ENCODE measurements around the gene AMN. TPM values are rescaled to one million over a fixed set of nuclear protein-coding genes. Genes with fewer than 3 reads are reported as not detected.
"Not testable (repeated sequence)": the region's sequence is repeated elsewhere in the genome, so short reads cannot be mapped to it uniquely, and the experiment has no call there.

AMN gene
- total and polyA plus RNA-seq, 2 experiments from 2014 or later: not detected

DNA sequence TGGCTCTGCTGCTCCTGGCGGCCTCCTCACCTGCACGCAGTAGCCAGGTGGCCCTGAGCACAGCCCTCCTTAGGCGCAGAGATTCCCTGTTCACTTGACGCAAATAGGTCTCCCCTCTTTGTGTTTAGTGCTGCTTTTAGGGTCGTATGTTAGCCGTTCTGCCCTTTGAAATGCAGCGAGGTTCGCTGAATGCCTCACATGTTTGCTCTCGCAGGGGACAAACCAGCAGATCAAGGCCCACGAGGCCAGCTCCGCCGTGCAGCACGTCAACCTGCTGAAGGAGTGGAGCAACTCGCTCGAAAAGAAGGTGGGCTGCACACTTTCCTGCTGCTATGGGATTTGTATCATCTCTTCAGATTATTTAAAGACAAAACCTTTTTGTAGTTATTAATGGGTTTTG, 31.4 kb upstream of the AMN start:
- Histone ChIP-seq H3K27ac (no peak overlapping the region), H3K4me3 (no peak overlapping the region), H4K20me1 (ENCODE audit: insufficient read depth) (no peaks in the 10 kb centered on the region), H3K4me2 (ENCODE audit: unreplicated experiment) (no peak overlapping the region), H3K9me2 (ENCODE audit: insufficient read depth) (no peaks in the 10 kb centered on the region), H3K79me2 (ENCODE audit: insufficient read depth) (no peaks in the 10 kb centered on the region), H3K9ac (no peak overlapping the region), H3F3A (ENCODE audit: insufficient read depth) (peaks cover 42% of the 10 kb centered on the region), H2AFZ (no peak overlapping the region), H3K4me1 (ENCODE audit: insufficient read depth) (peaks cover 10% of the 10 kb centered on the region), H3K9me3 (ENCODE audit: low read depth) (no peaks in the 10 kb centered on the region), H3K27me3 (replicated peaks; ENCODE audit: insufficient read depth) (no peaks in the 10 kb centered on the region), H3K36me3 (ENCODE audit: low read depth) (peaks cover 10% of the 10 kb centered on the region; the same call in 1 of the 2 replicates)
- TF ChIP-seq EZH2 (IDR thresholded peaks at IDR 0.05; ENCODE audit: insufficient read depth, poor library complexity, severe bottlenecking) (no peak), EZH2phosphoT487 (IDR thresholded peaks at IDR 0.05; ENCODE audit: insufficient read depth, low read depth) (no peak)
- DNase-seq: no peak
- 80 to 83% methylated on average over 15 of the region's 15 CpGs for WGBS, 2 experiments (ENCODE audit: low coverage in 1 of 2, low lambda C conversion rate in 2 of 2, missing lambda C conversion rate in 2 of 2)
- in situ Hi-C loops (cut with MboI): no loop called here

DNA sequence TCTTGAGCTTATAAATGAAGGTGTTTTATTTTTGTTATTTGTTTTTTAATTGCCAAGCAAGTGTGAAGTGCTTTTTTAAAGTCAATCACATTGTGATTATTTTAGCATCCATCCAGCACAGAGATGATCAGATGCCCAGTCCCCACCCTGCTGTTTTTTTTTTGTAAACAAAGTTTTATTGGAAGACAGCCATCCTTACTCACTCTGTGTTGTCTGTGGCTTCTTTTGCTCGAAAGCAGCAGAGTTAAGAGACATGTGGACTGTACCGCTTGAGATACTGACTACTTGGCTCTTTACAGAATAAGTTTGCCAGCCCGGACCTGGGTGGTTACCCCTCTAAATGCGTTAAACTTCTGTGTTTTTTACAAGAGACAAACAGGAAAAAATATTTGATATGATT, 30.9 kb upstream of the AMN start:
- peaks cover 8% of the 10 kb centered on the region; the same call in 1 of the 2 replicates for H3K36me3 ChIP-seq (ENCODE audit: low read depth)
- 10 to 16% methylated on average over 4 of the region's 4 CpGs for WGBS, 2 experiments (ENCODE audit: low coverage in 1 of 2, low lambda C conversion rate in 2 of 2, missing lambda C conversion rate in 2 of 2)
- peak; percentile 84 for DNase-seq

DNA sequence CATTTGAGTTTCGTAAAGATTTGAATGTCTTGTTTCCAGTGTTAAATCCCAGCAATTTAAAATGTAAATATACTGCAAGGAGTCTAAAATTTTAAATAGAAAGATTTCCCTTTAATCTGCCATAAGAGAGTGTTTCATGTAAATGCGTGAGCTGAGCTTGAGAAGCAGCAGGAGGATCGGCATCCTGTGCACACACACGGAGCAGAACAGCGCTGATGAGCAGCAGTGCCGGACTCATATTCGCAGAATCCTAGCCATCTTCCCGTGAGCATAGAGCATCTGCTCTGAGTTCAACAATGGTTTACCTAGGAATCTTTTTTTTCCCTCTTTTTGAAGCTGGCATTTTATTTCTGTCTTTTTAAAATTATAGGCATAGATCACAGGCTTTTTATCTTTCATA, 29.8 kb upstream of the AMN start:
- H3K79me2 ChIP-seq (ENCODE audit: insufficient read depth): no peaks in the 10 kb centered on the region
- no peak overlapping the region for H3K4me2 ChIP-seq (ENCODE audit: unreplicated experiment)
- H3K9me2 ChIP-seq (ENCODE audit: insufficient read depth): no peaks in the 10 kb centered on the region
- H3K4me3 ChIP-seq: no peak overlapping the region
- H3K27ac ChIP-seq: no peak overlapping the region
- H3F3A ChIP-seq (ENCODE audit: insufficient read depth): peaks cover 42% of the 10 kb centered on the region
- 97% methylated on average over 8 of the region's 8 CpGs for WGBS, 2 experiments (ENCODE audit: low coverage in 1 of 2, low lambda C conversion rate in 2 of 2, missing lambda C conversion rate in 2 of 2)
- peaks cover 10% of the 10 kb centered on the region for H3K4me1 ChIP-seq (ENCODE audit: insufficient read depth)
- H3K9ac ChIP-seq: no peak overlapping the region
- H2AFZ ChIP-seq: no peak overlapping the region
- in situ Hi-C loops (cut with MboI): no loop called here
- no peak for TF ChIP-seq EZH2phosphoT487 (IDR thresholded peaks at IDR 0.05; ENCODE audit: insufficient read depth, low read depth)
- TF ChIP-seq EZH2 (IDR thresholded peaks at IDR 0.05; ENCODE audit: insufficient read depth, poor library complexity, severe bottlenecking): no peak
- H3K27me3 ChIP-seq (replicated peaks; ENCODE audit: insufficient read depth): no peaks in the 10 kb centered on the region
- no peaks in the 10 kb centered on the region for H3K9me3 ChIP-seq (ENCODE audit: low read depth)
- H3K36me3 ChIP-seq (ENCODE audit: low read depth): peaks cover 8% of the 10 kb centered on the region; the same call in 1 of the 2 replicates
- DNase-seq: no peak
- H4K20me1 ChIP-seq (ENCODE audit: insufficient read depth): no peaks in the 10 kb centered on the region

More for the DNA sequence above, 30.9 kb upstream of the AMN start:
- in situ Hi-C loops (cut with MboI): no loop called here
- TF ChIP-seq EZH2phosphoT487 (IDR thresholded peaks at IDR 0.05; ENCODE audit: insufficient read depth, low read depth): no peak
- H2AFZ ChIP-seq: no peak overlapping the region
- H3K27me3 ChIP-seq (replicated peaks; ENCODE audit: insufficient read depth): no peaks in the 10 kb centered on the region
- H3K79me2 ChIP-seq (ENCODE audit: insufficient read depth): no peaks in the 10 kb centered on the region
- peaks cover 10% of the 10 kb centered on the region for H3K4me1 ChIP-seq (ENCODE audit: insufficient read depth)
- no peaks in the 10 kb centered on the region for H3K9me2 ChIP-seq (ENCODE audit: insufficient read depth)
- peaks cover 42% of the 10 kb centered on the region for H3F3A ChIP-seq (ENCODE audit: insufficient read depth)
- no peaks in the 10 kb centered on the region for H4K20me1 ChIP-seq (ENCODE audit: insufficient read depth)
- no peak overlapping the region for H3K9ac ChIP-seq
- H3K4me2 ChIP-seq (ENCODE audit: unreplicated experiment): no peak overlapping the region
- H3K9me3 ChIP-seq (ENCODE audit: low read depth): no peaks in the 10 kb centered on the region
- no peak overlapping the region for H3K27ac ChIP-seq
- H3K4me3 ChIP-seq: no peak overlapping the region

DNA sequence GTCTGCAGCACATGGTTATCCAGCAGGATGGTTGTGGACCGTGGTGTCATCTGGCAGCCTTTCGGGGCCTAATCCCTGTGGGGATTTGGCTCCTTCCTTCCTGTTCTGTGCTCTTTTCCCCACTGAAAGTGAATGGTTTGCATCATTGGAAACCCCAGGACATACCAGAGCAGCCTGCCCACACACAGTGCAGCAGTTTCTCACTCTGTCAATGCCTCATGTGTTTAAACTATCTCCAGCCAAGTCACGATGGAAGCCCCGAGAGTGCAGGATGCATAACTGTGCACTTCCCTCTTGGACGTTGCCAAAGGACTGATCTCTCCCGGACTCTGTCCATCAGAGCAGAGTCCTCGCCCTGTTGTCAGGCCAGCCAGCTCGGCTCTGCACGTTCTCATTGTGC, 29.0 kb upstream of the AMN start:
- in situ Hi-C loops (cut with MboI): no loop called here
- H3K4me2 ChIP-seq (ENCODE audit: unreplicated experiment): peak overlapping the region; percentile 56
- no peaks in the 10 kb centered on the region for H3K79me2 ChIP-seq (ENCODE audit: insufficient read depth)
- H3K27ac ChIP-seq: peak overlapping the region; percentile 67
- no peaks in the 10 kb centered on the region for H3K9me3 ChIP-seq (ENCODE audit: low read depth)
- peaks cover 42% of the 10 kb centered on the region for H3F3A ChIP-seq (ENCODE audit: insufficient read depth)
- peak; percentile 94 for DNase-seq
- H3K4me3 ChIP-seq: no peak overlapping the region
- H3K4me1 ChIP-seq (ENCODE audit: insufficient read depth): peaks cover 10% of the 10 kb centered on the region
- no peaks in the 10 kb centered on the region for H3K9me2 ChIP-seq (ENCODE audit: insufficient read depth)
- H3K9ac ChIP-seq: peak overlapping the region; percentile 35
- TF ChIP-seq EZH2phosphoT487 (IDR thresholded peaks at IDR 0.05; ENCODE audit: insufficient read depth, low read depth) (no peak), EZH2 (IDR thresholded peaks at IDR 0.05; ENCODE audit: insufficient read depth, poor library complexity, severe bottlenecking) (no peak)
- H3K27me3 ChIP-seq (replicated peaks; ENCODE audit: insufficient read depth): no peaks in the 10 kb centered on the region
- WGBS, 2 experiments (ENCODE audit: low coverage in 1 of 2, low lambda C conversion rate in 2 of 2, missing lambda C conversion rate in 2 of 2): 5 to 7% methylated on average over 9 of the region's 9 CpGs
- H3K36me3 ChIP-seq (ENCODE audit: low read depth): peaks cover 8% of the 10 kb centered on the region; the same call in 1 of the 2 replicates
- no peak overlapping the region for H2AFZ ChIP-seq
- H4K20me1 ChIP-seq (ENCODE audit: insufficient read depth): no peaks in the 10 kb centered on the region

DNA sequence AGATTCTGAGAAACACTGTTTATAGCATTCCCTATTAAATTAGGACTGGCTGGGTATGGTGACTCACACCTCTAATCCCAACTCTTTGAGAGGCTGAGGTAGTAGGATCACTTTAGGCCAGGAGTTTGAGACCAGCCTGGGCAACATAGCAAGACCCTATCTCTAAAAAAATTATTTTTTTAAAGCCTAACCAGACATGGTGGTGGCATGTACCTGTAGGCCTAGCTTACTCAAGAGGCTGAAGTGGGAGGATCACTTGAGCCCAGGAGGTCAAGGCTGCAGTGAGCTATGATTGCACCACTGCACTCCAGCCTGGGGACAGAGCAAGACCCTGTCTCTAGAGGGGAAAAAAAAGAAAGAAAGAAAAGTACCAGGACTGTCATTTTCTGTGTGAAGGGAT, 25.7 kb upstream of the AMN start:
- H3K9me3 ChIP-seq (ENCODE audit: low read depth); H3K36me3 ChIP-seq (ENCODE audit: low read depth); H3K9ac ChIP-seq; H3K27me3 ChIP-seq (replicated peaks; ENCODE audit: insufficient read depth); in situ Hi-C loops (cut with MboI); DNase-seq; H4K20me1 ChIP-seq (ENCODE audit: insufficient read depth); H2AFZ ChIP-seq; H3K9me2 ChIP-seq (ENCODE audit: insufficient read depth); H3K27ac ChIP-seq; H3K4me3 ChIP-seq; H3K79me2 ChIP-seq (ENCODE audit: insufficient read depth); H3K4me2 ChIP-seq (ENCODE audit: unreplicated experiment): not testable (repeated sequence)
- Histone ChIP-seq H3K4me1 (ENCODE audit: insufficient read depth) (peaks cover 10% of the 10 kb centered on the region), H3F3A (ENCODE audit: insufficient read depth) (peaks cover 34% of the 10 kb centered on the region)
